T-helper 1 cell treated with Interleukin-12 subunit alpha and Interleukin-12 subunit beta and Interleukin-4 antibody, amounts not matched to agents 30 ng/mL and 1 ng/mL, for 36 hours (primary cell): Measurements from ENCODE around the gene CHST11. TPM values are rescaled to one million over a fixed set of nuclear protein-coding genes. Genes with fewer than 3 reads are reported as not detected.

Experiments
- intact Hi-C: fragments of 100-400 bp; cut with micrococcal nuclease; formaldehyde crosslinking; loops from one replicate; pipeline ENCODE4 v1.15.1; 2024
- total RNA-seq: library from RNA; stranded (reverse); gene quantifications from 2 replicates; pipeline ENCODE4 v1.2.3, GENCODE V29; 2022

The CHST11 gene
- total RNA-seq, 1 donor from 2014 or later, result 122 TPM

- intact Hi-C loops, result loop anchor here (1.0 to 5.0 kb wide), 4 partner anchors 14 to 307 kb away; partner anchors contain the start of gene CHST11
Measured at GRCh38 chr12:104764225-104765091, 307.7 kb downstream of the CHST11 start.

GRCh38 chr12:104767261-104767660 is 310.5 kb downstream of the CHST11 start:
- intact Hi-C loops, result no loop called here

GRCh38 chr12:104768033-104768432 is 311.3 kb downstream of the CHST11 start:
- intact Hi-C loops, result no loop called here

- intact Hi-C loops, result no loop called here
Measured at GRCh38 chr12:104769144-104769561, 312.4 kb downstream of the CHST11 start.

GRCh38 chr12:104772336-104772735 is 315.6 kb downstream of the CHST11 start:
- intact Hi-C loops, result no loop called here

GRCh38 chr12:104775731-104776231 is 319.0 kb downstream of the CHST11 start:
- intact Hi-C loops, result no loop called here

GRCh38 chr12:104779134-104779533 is 322.4 kb downstream of the CHST11 start:
- intact Hi-C loops, result no loop called here

GRCh38 chr12:104782296-104782695 is 325.5 kb downstream of the CHST11 start:
- intact Hi-C loops, result no loop called here

- intact Hi-C loops, result no loop called here
Measured at GRCh38 chr12:104784592-104784991, 327.8 kb downstream of the CHST11 start.

- intact Hi-C loops, result no loop called here
Measured at GRCh38 chr12:104785886-104786285, 329.1 kb downstream of the CHST11 start.

GRCh38 chr12:104786352-104786751 is 329.6 kb downstream of the CHST11 start:
- intact Hi-C loops, result no loop called here

GRCh38 chr12:104788840-104789271 is 332.1 kb downstream of the CHST11 start:
- intact Hi-C loops, result no loop called here

GRCh38 chr12:104790296-104791125 is 333.8 kb downstream of the CHST11 start:
- intact Hi-C loops, result loop anchor here (5.0 kb wide), 1 partner anchor 262 kb away; no protein-coding TSS in a partner anchor

GRCh38 chr12:104792570-104792969 is 335.8 kb downstream of the CHST11 start:
- intact Hi-C loops, result loop anchor here (5.0 kb wide), 1 partner anchor 260 kb away; no protein-coding TSS in a partner anchor

- intact Hi-C loops, result loop anchor here (5.0 kb wide), 1 partner anchor 259 kb away; no protein-coding TSS in a partner anchor
Measured at GRCh38 chr12:104793285-104793684, 336.5 kb downstream of the CHST11 start.

- intact Hi-C loops, result loop anchor here (5.0 kb wide), 1 partner anchor 258 kb away; no protein-coding TSS in a partner anchor
Measured at GRCh38 chr12:104793968-104794367, 337.2 kb downstream of the CHST11 start.

GRCh38 chr12:104796475-104796862 is 339.7 kb downstream of the CHST11 start:
- intact Hi-C loops, result no loop called here

- intact Hi-C loops, result no loop called here
Measured at GRCh38 chr12:104799458-104799857, 342.7 kb downstream of the CHST11 start.

- intact Hi-C loops, result no loop called here
Measured at GRCh38 chr12:104801005-104801404, 344.3 kb downstream of the CHST11 start.

- intact Hi-C loops, result no loop called here
Measured at GRCh38 chr12:104801427-104801826, 344.7 kb downstream of the CHST11 start.

GRCh38 chr12:104802208-104802607 is 345.5 kb downstream of the CHST11 start:
- intact Hi-C loops, result no loop called here

GRCh38 chr12:104805186-104805585 is 348.4 kb downstream of the CHST11 start:
- intact Hi-C loops, result no loop called here
